IPS DF 4.7 (cell line): Measurements from ENCODE around the gene MAPK14.
"Not testable (repeated sequence)": the region's sequence is repeated elsewhere in the genome, so short reads cannot be mapped to it uniquely, and the experiment has no call there.

ENCODE experiments used
- DNase-seq: peaks from one replicate; pipeline ENCODE4 v3.0.0-alpha.2; 2013; ENCODE audit warnings: low spot score; ENCODE audit errors: extremely low read depth

MAPK14 gene

GRCh38 chr6:36121787-36122494 lies 94.3 kb downstream of the MAPK14 start:
- no peak for DNase-seq

- no peak for DNase-seq
These were observed 95.1 kb downstream of the MAPK14 start for GRCh38 chr6:36122495-36123269.

GRCh38 chr6:36123270-36124139 lies 95.9 kb downstream of the MAPK14 start:
- DNase-seq = no peak

- DNase-seq = not testable (repeated sequence)
These were observed 96.7 kb downstream of the MAPK14 start for GRCh38 chr6:36124346-36124745.

- DNase-seq = no peak
These were observed 97.3 kb downstream of the MAPK14 start for GRCh38 chr6:36124881-36125280.

GRCh38 chr6:36125575-36125974 lies 98.0 kb downstream of the MAPK14 start:
- DNase-seq = no peak

GRCh38 chr6:36126121-36126520 lies 98.5 kb downstream of the MAPK14 start:
- no peak for DNase-seq

GRCh38 chr6:36126553-36127458 lies 99.2 kb downstream of the MAPK14 start:
- no peak for DNase-seq

- no peak for DNase-seq
These were observed 99.9 kb downstream of the MAPK14 start for GRCh38 chr6:36127462-36128016.

GRCh38 chr6:36128073-36128472 lies 100.5 kb downstream of the MAPK14 start:
- DNase-seq = no peak

GRCh38 chr6:36128793-36129192 lies 101.2 kb downstream of the MAPK14 start:
- no peak for DNase-seq

GRCh38 chr6:36129334-36129733 lies 101.7 kb downstream of the MAPK14 start:
- DNase-seq = not testable (repeated sequence)

- no peak for DNase-seq
These were observed 102.5 kb downstream of the MAPK14 start, which contains the start of gene MAPK13 for GRCh38 chr6:36129941-36130666. Gene MAPK13, plus strand, starts transcription at chr6:36130513. Its CDS starts 70 bp downstream, at chr6:36130583.

- DNase-seq = no peak
These were observed 103.3 kb downstream of the MAPK14 start for GRCh38 chr6:36130667-36131510.

GRCh38 chr6:36131511-36132245 lies 104.1 kb downstream of the MAPK14 start:
- DNase-seq = no peak

GRCh38 chr6:36132246-36132895 lies 104.8 kb downstream of the MAPK14 start:
- DNase-seq = no peak

- no peak for DNase-seq
These were observed 105.5 kb downstream of the MAPK14 start for GRCh38 chr6:36133148-36133547.

GRCh38 chr6:36133912-36134311 lies 106.3 kb downstream of the MAPK14 start:
- DNase-seq = no peak
